ENCODE measurements around the gene PGLYRP1.

DNA sequence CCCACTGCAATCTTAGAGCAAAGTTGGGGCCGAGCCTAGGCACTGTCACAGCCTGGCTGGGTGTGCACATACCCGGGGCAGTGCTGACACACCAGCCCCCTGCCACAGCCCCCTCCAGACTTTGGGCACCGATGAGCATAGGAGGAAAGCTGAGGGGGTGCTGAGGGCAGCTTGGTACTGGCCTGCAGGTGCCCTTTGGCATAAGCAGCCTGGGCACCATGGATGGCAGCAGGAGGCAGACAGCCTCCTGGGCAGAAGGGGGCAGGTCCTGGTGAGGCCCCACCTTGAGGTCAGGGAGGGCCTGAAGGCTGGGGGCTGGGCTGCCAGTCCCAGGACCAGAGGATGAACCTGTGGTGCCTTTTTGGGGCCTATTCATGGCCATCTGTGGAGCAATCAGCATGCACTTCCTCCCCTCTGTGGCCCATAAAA, 9.8 kb upstream of the PGLYRP1 start:
- TF ChIP-seq, protein P1, sequence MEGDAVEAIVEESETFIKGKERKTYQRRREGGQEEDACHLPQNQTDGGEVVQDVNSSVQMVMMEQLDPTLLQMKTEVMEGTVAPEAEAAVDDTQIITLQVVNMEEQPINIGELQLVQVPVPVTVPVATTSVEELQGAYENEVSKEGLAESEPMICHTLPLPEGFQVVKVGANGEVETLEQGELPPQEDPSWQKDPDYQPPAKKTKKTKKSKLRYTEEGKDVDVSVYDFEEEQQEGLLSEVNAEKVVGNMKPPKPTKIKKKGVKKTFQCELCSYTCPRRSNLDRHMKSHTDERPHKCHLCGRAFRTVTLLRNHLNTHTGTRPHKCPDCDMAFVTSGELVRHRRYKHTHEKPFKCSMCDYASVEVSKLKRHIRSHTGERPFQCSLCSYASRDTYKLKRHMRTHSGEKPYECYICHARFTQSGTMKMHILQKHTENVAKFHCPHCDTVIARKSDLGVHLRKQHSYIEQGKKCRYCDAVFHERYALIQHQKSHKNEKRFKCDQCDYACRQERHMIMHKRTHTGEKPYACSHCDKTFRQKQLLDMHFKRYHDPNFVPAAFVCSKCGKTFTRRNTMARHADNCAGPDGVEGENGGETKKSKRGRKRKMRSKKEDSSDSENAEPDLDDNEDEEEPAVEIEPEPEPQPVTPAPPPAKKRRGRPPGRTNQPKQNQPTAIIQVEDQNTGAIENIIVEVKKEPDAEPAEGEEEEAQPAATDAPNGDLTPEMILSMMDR (IDR thresholded peaks at IDR 0.05; ENCODE audit: low read depth, low read length): no peak
- no peak for TF ChIP-seq POLR2A (IDR thresholded peaks at IDR 0.05; ENCODE audit: extremely low read depth, insufficient read length)
- TF ChIP-seq, protein P2, sequence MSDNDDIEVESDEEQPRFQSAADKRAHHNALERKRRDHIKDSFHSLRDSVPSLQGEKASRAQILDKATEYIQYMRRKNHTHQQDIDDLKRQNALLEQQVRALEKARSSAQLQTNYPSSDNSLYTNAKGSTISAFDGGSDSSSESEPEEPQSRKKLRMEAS (IDR thresholded peaks at IDR 0.05; ENCODE audit: low read depth, low read length): no peak
